GM18498 (cell line): Measurements from ENCODE around the gene PREX1.
A peak's percentile ranks its signal among the peaks of the same experiment; 100 is the strongest.
"Not testable (repeated sequence)": the region's sequence is repeated elsewhere in the genome, so short reads cannot be mapped to it uniquely, and the experiment has no call there.

ENCODE experiments used
- ATAC-seq: cut with Tn5 transposase; IDR thresholded peaks from one replicate; pipeline ENCODE4 v1.9.1; 2021; ENCODE audit warnings: mild to moderate bottlenecking, moderate library complexity; ENCODE audit not compliant: unreplicated experiment

Gene PREX1

GRCh38 chr20:48758206-48758820 lies 69.5 kb downstream of the PREX1 start:
- ATAC-seq, result no peak

GRCh38 chr20:48756774-48757173 lies 71.0 kb downstream of the PREX1 start:
- ATAC-seq, result not testable (repeated sequence)

GRCh38 chr20:48754292-48754691 lies 73.5 kb downstream of the PREX1 start:
- ATAC-seq, result no peak

GRCh38 chr20:48752963-48753362 lies 74.8 kb downstream of the PREX1 start:
- no peak for ATAC-seq

- no peak for ATAC-seq
Observed at GRCh38 chr20:48751871-48752270, 75.9 kb downstream of the PREX1 start.

GRCh38 chr20:48750941-48751635 lies 76.7 kb downstream of the PREX1 start:
- ATAC-seq, result no peak

- ATAC-seq, result no peak
Observed at GRCh38 chr20:48750376-48750775, 77.4 kb downstream of the PREX1 start.

GRCh38 chr20:48749437-48749836 lies 78.4 kb downstream of the PREX1 start:
- no peak for ATAC-seq

- no peak for ATAC-seq
Observed at GRCh38 chr20:48748556-48748955, 79.2 kb downstream of the PREX1 start.

- no peak for ATAC-seq
Observed at GRCh38 chr20:48747840-48748414, 79.9 kb downstream of the PREX1 start.

GRCh38 chr20:48745330-48745729 lies 82.5 kb downstream of the PREX1 start:
- no peak for ATAC-seq

- ATAC-seq, result no peak
Observed at GRCh38 chr20:48744515-48744914, 83.3 kb downstream of the PREX1 start.

- no peak for ATAC-seq
Observed at GRCh38 chr20:48743807-48744206, 84.0 kb downstream of the PREX1 start.

- no peak for ATAC-seq
Observed at GRCh38 chr20:48742912-48743680, 84.7 kb downstream of the PREX1 start.

- no peak for ATAC-seq
Observed at GRCh38 chr20:48742233-48742632, 85.6 kb downstream of the PREX1 start.

- no peak for ATAC-seq
Observed at GRCh38 chr20:48741669-48742068, 86.1 kb downstream of the PREX1 start.

- ATAC-seq, result peak; percentile 44
Observed at GRCh38 chr20:48740712-48741111, 87.1 kb downstream of the PREX1 start.

GRCh38 chr20:48740292-48740649 lies 87.5 kb downstream of the PREX1 start:
- ATAC-seq, result peak; percentile 11

- ATAC-seq, result no peak
Observed at GRCh38 chr20:48739395-48740291, 88.2 kb downstream of the PREX1 start.

GRCh38 chr20:48738399-48739304 lies 89.1 kb downstream of the PREX1 start:
- ATAC-seq, result peak; percentile 71
